ENCODE results near the gene UHMK1. TPM values are rescaled to one million over a fixed set of nuclear protein-coding genes. Genes with fewer than 3 reads are reported as not detected.
A peak's percentile ranks its signal among the peaks of the same experiment; 100 is the strongest.
"Not testable (repeated sequence)": the region's sequence is repeated elsewhere in the genome, so short reads cannot be mapped to it uniquely, and the experiment has no call there.

UHMK1 gene
- total RNA-seq, 1 donor from 2014 or later: 37.6 TPM

DNA sequence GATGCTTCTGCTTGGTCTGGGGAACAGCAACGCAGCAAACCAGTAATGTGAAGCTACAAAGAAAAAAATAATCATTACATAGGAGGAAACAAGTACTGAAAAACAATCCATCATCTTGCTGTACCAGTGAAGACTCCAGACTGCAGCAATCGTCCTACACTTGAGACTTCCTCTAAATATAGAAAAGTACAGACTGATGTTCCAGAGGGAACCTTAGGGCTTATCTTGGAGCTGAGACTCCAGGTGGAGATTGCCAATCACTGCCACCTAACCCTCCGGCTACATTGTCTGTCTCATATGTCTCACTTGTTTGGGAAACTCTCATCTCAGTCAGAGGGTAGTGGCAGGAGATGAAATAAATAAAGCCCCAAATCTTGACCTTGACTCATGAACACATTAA is 9.4 kb upstream of the UHMK1 start:
- no peak for TF ChIP-seq CTCF (conservative IDR thresholded peaks at IDR 0.05; ENCODE audit: low read depth, low read length)
- H3K4me3 ChIP-seq (ENCODE audit: low read depth, low read length): no peak overlapping the region
- DNase-seq (ENCODE audit: low read depth): no peak

DNA sequence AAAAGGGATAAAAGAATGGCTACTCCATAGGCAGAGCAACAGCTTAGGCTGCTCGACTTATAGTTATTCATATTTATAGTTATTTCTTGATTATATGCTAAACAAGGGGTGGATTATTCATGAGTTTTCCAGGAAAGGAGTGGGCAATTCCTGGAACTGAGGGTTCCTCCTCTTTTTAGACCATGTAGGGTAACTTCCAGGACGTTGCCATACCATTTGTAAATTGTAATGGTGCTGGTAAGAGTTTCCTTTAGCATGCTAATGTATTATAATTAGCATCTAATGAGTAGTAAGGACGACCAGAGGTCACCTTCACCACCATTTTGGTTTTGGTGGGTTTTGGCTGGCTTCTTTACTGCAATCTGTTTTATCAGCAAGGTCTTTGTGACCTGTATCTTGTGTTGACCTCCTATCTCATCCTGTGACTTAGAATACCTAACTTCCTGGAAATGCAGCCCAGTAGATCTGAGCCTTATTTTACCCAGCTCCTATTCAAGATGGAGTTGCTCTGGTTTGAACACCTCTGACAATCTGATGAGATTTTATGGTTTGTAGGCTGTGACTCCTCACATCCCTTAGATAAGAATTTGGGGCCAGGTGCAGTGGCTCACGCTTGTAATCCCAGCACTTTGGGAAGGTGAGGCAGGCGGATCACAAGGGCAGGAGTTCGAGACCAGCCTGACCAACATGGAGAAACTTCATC is 1.9 kb upstream of the UHMK1 start:
- DNase-seq (ENCODE audit: low read depth); H3K4me3 ChIP-seq (ENCODE audit: low read depth, low read length): not testable (repeated sequence)

DNA sequence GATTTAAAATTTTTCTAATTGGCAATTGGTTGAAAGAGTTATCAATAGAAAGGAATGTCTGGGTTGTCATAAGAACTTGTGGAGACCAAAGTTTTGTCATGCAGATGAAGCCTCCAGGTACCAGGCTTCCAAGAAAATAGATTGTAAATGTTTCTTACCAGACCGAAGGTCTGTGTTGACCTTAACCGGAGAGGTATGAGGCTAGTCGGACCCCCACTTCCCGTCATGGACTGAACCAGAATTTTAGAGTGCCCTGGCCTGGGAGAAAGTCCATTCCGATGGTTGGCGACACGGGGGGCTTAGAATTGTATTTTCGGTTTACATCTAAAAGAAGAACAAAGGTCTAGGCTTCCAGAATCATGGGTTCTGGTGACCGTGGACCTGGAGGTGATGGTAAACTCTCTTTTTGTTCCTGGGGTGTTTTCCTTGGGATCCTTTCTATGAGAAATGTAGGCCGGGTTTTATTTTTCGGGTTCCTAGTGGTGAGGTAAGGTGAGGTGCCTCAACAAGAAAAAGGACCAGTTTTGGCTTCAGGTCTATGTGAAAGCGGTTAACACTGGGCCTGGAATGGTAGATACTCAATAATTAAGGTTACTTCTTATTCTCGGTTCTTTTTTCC is 405 bp upstream of the UHMK1 start:
- TF ChIP-seq CTCF (conservative IDR thresholded peaks at IDR 0.05; ENCODE audit: low read depth, low read length): no peak
- DNase-seq (ENCODE audit: low read depth): no peak

GRCh38 chr1:162498496-162498810 is 835 bp downstream of the UHMK1 start:
- no peak for DNase-seq (ENCODE audit: low read depth)
- H3K4me3 ChIP-seq (ENCODE audit: low read depth, low read length): peak overlapping the region; percentile 98
- no peak for TF ChIP-seq CTCF (conservative IDR thresholded peaks at IDR 0.05; ENCODE audit: low read depth, low read length)

More for the DNA sequence above, 405 bp upstream of the UHMK1 start:
- peak overlapping the region; percentile 98 for H3K4me3 ChIP-seq (ENCODE audit: low read depth, low read length)

DNA sequence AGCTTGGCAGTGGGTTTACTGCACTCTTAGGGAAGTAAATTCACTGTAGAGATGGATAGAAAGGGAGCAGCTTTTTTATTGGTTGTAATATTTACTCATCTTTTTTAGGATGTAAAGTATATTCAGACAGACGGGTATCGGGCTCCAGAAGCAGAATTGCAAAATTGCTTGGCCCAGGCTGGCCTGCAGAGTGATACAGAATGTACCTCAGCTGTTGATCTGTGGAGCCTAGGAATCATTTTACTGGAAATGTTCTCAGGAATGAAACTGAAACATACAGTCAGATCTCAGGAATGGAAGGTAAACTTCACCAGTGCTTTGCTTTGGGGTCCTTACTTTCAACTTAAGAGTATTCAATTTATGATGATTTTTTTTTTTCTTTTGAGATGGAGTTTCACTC is 3.2 kb downstream of the UHMK1 start:
- TF ChIP-seq CTCF (conservative IDR thresholded peaks at IDR 0.05; ENCODE audit: low read depth, low read length): no peak
- DNase-seq (ENCODE audit: low read depth): no peak
- H3K4me3 ChIP-seq (ENCODE audit: low read depth, low read length): no peak overlapping the region

GRCh38 chr1:162502077-162502476 is 4.5 kb downstream of the UHMK1 start:
- TF ChIP-seq CTCF (conservative IDR thresholded peaks at IDR 0.05; ENCODE audit: low read depth, low read length): no peak
- no peak overlapping the region for H3K4me3 ChIP-seq (ENCODE audit: low read depth, low read length)
- DNase-seq (ENCODE audit: low read depth): no peak

DNA sequence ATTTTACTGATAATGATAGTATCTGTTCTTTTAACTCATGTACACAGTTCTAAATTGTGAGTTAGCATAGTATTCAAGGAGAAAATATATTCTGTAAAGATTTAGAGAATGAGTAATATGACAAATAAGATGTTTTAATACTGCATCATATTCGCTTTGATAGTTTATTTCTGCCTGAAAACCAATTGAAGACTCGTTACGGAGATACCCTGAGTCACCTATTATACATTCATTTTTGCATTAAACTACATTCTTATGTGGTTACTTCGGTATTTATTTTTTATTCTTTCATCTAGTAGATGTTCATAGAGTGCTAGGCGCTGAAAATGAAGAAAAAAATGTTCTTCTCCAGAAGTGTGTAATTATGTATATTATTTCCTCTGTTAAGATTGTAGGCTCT is 5.3 kb downstream of the UHMK1 start:
- TF ChIP-seq CTCF (conservative IDR thresholded peaks at IDR 0.05; ENCODE audit: low read depth, low read length): no peak
- DNase-seq (ENCODE audit: low read depth): no peak
- no peak overlapping the region for H3K4me3 ChIP-seq (ENCODE audit: low read depth, low read length)

Data from epithelial cell of proximal tubule (primary cell).